Mesenchymal stem cell (in vitro differentiated cells and primary cell): ENCODE data around the gene CNGB1.

Source experiments
- DNase-seq: peaks from one replicate; pipeline ENCODE4 v3.0.0-alpha.2; 2013
- H2AFZ ChIP-seq: one replicate; pipeline ENCODE4 v1.6.1; 2013; ENCODE audit warnings: low read depth, mild to moderate bottlenecking, control low read depth, inconsistent platforms, low read length, moderate library complexity
- H2AK5ac ChIP-seq: 2 replicates; pipeline ENCODE4 v1.6.1; 2013; ENCODE audit warnings: low read length, moderate library complexity, mild to moderate bottlenecking, inconsistent platforms; ENCODE audit not compliant: severe bottlenecking
- H2BK120ac ChIP-seq: one replicate; pipeline ENCODE4 v1.6.1; 2013; ENCODE audit warnings: low read depth, mild to moderate bottlenecking, inconsistent platforms, low read length, moderate library complexity
- H2BK12ac ChIP-seq, 2 experiments: one replicate each; pipeline ENCODE4 v1.6.1; 2013; ENCODE audit warnings: inconsistent platforms in 2 of 2, low read length in 2 of 2, mild to moderate bottlenecking in 2 of 2, moderate library complexity in 2 of 2, control low read depth in 1 of 2
- H2BK15ac ChIP-seq: one replicate; pipeline ENCODE4 v1.6.1; 2013; ENCODE audit warnings: mild to moderate bottlenecking, low read depth, inconsistent platforms; ENCODE audit not compliant: poor library complexity, severe bottlenecking
- H2BK5ac ChIP-seq: 2 replicates; pipeline ENCODE4 v1.6.1; 2013; ENCODE audit warnings: low read depth, mild to moderate bottlenecking, low read length, control low read depth, inconsistent platforms; ENCODE audit not compliant: poor library complexity, severe bottlenecking
- H3K14ac ChIP-seq, 2 experiments: one replicate each; pipeline ENCODE4 v1.6.1; 2013; ENCODE audit warnings: inconsistent platforms in 2 of 2, low read length in 2 of 2, control low read depth in 1 of 2, mild to moderate bottlenecking in 1 of 2, moderate library complexity in 1 of 2
- H3K18ac ChIP-seq, 2 experiments: one replicate each; pipeline ENCODE4 v1.6.1; 2013; ENCODE audit warnings: inconsistent platforms in 2 of 2, low read length in 2 of 2, control low read depth in 1 of 2, low read depth in 1 of 2, mild to moderate bottlenecking in 1 of 2
- H3K23ac ChIP-seq, 2 experiments: one replicate each; pipeline ENCODE4 v1.6.1; 2013; ENCODE audit warnings: inconsistent platforms in 2 of 2, low read length in 2 of 2, mild to moderate bottlenecking in 2 of 2, moderate library complexity in 2 of 2, control low read depth in 1 of 2
- H3K27ac ChIP-seq: 2 replicates; pipeline ENCODE4 v1.5.1; 2013; ENCODE audit warnings: mild to moderate bottlenecking, moderate library complexity, low read length, control low read depth, inconsistent platforms; ENCODE audit not compliant: poor library complexity, severe bottlenecking
- H3K27me3 ChIP-seq, 2 experiments: 2 replicates each; pipeline versions ENCODE4 v1.6.1 to v1.7.0; 2013; ENCODE audit warnings: low read length in 2 of 2, mild to moderate bottlenecking in 2 of 2, moderate library complexity in 2 of 2, control low read depth in 1 of 2, inconsistent platforms in 1 of 2; ENCODE audit not compliant: control insufficient read depth in 1 of 2, insufficient read depth in 1 of 2
- H3K36me3 ChIP-seq, 2 experiments: 2 replicates each; pipeline versions ENCODE4 v1.6.1 to v1.7.0; 2013; ENCODE audit warnings: low read length in 2 of 2, control low read depth in 1 of 2, inconsistent platforms in 1 of 2, low read depth in 1 of 2, mild to moderate bottlenecking in 1 of 2; ENCODE audit not compliant: insufficient read depth in 2 of 2, control insufficient read depth in 1 of 2
- H3K4ac ChIP-seq, 2 experiments: one replicate each; pipeline ENCODE4 v1.6.1; 2013; ENCODE audit warnings: inconsistent platforms in 2 of 2, low read length in 2 of 2, mild to moderate bottlenecking in 2 of 2, moderate library complexity in 2 of 2, control low read depth in 1 of 2, low read depth in 1 of 2
- H3K4me1 ChIP-seq: 2 replicates; pipeline ENCODE4 v1.6.1; 2013; ENCODE audit warnings: low read depth, low read length, control low read depth; ENCODE audit not compliant: control insufficient read depth, insufficient read depth
- H3K4me2 ChIP-seq: 2 replicates; pipeline ENCODE4 v1.6.1; 2013; ENCODE audit warnings: low read length, mild to moderate bottlenecking, inconsistent platforms; ENCODE audit not compliant: poor library complexity, severe bottlenecking
- H3K4me3 ChIP-seq, 2 experiments: 2 replicates each; pipeline versions ENCODE4 v1.5.1 to v1.7.0; 2013; ENCODE audit warnings: low read length in 2 of 2, mild to moderate bottlenecking in 2 of 2, control low read depth in 1 of 2, low read depth in 1 of 2; ENCODE audit not compliant: insufficient read depth in 1 of 2
- H3K79me1 ChIP-seq: replicated peaks from 2 replicates; pipeline ENCODE4 v1.6.1; 2013; ENCODE audit warnings: mild to moderate bottlenecking, control low read depth, low read length, inconsistent platforms; ENCODE audit not compliant: poor library complexity, severe bottlenecking
- H3K9ac ChIP-seq: 2 replicates; pipeline ENCODE4 v1.7.0; 2013; ENCODE audit warnings: mild to moderate bottlenecking, low read length, moderate library complexity
- H3K9me3 ChIP-seq: 2 replicates; pipeline ENCODE4 v1.7.0; 2013; ENCODE audit warnings: mild to moderate bottlenecking, low read length; ENCODE audit not compliant: control insufficient read depth
- H4K8ac ChIP-seq: one replicate; pipeline ENCODE4 v1.6.1; 2013; ENCODE audit warnings: inconsistent platforms, mild to moderate bottlenecking, low read length, moderate library complexity
- H4K91ac ChIP-seq: one replicate; pipeline ENCODE4 v1.6.1; 2013; ENCODE audit warnings: mild to moderate bottlenecking, low read length, inconsistent platforms
- WGBS: methylation state at CpG from one replicate; pipeline ENCODE4 v1.1.7; 2013; ENCODE audit warnings: mixed read lengths; 5-methylcytosine and 5-hydroxymethylcytosine counted together

CNGB1 gene

DNA sequence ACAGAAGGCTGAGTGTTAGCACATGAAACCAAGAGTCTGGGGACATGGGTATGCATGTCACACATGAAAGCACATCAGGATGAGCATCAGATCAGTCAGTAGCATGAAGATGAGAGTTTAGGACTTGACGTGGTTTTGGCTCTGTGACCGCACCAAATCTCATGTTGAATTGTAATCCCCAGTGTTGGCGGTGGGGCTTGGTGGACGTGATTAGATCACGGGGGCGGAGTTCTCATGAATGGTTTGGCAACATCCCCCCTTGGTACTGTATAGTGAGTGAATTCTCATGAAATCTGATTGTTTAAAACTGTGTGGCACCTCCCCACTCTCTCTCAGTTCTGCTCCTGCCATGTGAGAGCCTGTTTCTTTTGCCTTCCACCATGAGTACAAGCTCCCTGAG is 46.4 kb downstream of the CNGB1 start:
- Histone ChIP-seq H3K4me1 (peaks cover 2% of the 10 kb centered on the region), H3K9me3 (no peaks in the 10 kb centered on the region), H3K79me1 (no peaks in the 10 kb centered on the region), H3K27ac (no peak overlapping the region), H2AK5ac (no peak overlapping the region), H3K4me3 (no peak overlapping the region), H3K18ac (no peak overlapping the region), H2BK15ac (no peak overlapping the region), H2BK120ac (no peak overlapping the region), H2BK12ac (no peak overlapping the region), H3K14ac (no peak overlapping the region), H3K4me2 (no peak overlapping the region), H2BK5ac (no peak overlapping the region), H4K8ac (no peak overlapping the region), H4K91ac (peak overlapping the region; percentile 22), H2AFZ (no peak overlapping the region), H3K36me3 (no peaks in the 10 kb centered on the region), H3K4ac (no peak overlapping the region), H3K23ac (no peak overlapping the region), H3K9ac (no peak overlapping the region), H3K27me3 (peaks cover 25 to 88% of the 10 kb centered on the region in 2 experiments)
- no peak for DNase-seq
- 84% methylated on average over 4 of the region's 6 CpGs for WGBS

- H2BK15ac ChIP-seq, result no peak overlapping the region
- no peak overlapping the region for H3K23ac ChIP-seq
- no peak overlapping the region for H2BK12ac ChIP-seq
- H3K9ac ChIP-seq, result no peak overlapping the region
- H2BK120ac ChIP-seq, result no peak overlapping the region
- peaks cover 32 to 88% of the 10 kb centered on the region in 2 experiments for H3K27me3 ChIP-seq
- 97% methylated on average over 2 of the region's 2 CpGs for WGBS
- no peak overlapping the region for H3K4me3 ChIP-seq
- H3K9me3 ChIP-seq, result no peaks in the 10 kb centered on the region
- no peak overlapping the region for H2AK5ac ChIP-seq
- no peak overlapping the region for H3K4ac ChIP-seq
- no peak overlapping the region for H4K91ac ChIP-seq
- H3K4me2 ChIP-seq, result no peak overlapping the region
- H3K36me3 ChIP-seq, result no peaks in the 10 kb centered on the region
- no peak overlapping the region for H2AFZ ChIP-seq
- DNase-seq, result no peak
- H3K4me1 ChIP-seq, result peaks cover 2% of the 10 kb centered on the region
- H3K79me1 ChIP-seq, result no peaks in the 10 kb centered on the region
- no peak overlapping the region for H3K14ac ChIP-seq
- H4K8ac ChIP-seq, result no peak overlapping the region
- H3K27ac ChIP-seq, result no peak overlapping the region
- H2BK5ac ChIP-seq, result no peak overlapping the region
- H3K18ac ChIP-seq, result no peak overlapping the region
Observed at GRCh38 chr16:57923841-57924240, 47.1 kb downstream of the CNGB1 start.

GRCh38 chr16:57923418-57923817 is 47.5 kb downstream of the CNGB1 start:
- H3K9me3 ChIP-seq, result no peaks in the 10 kb centered on the region
- WGBS, result 83% methylated on average over 2 of the region's 2 CpGs
- H3K9ac ChIP-seq, result no peak overlapping the region
- H2AK5ac ChIP-seq, result no peak overlapping the region
- H2BK120ac ChIP-seq, result no peak overlapping the region
- peaks cover 2% of the 10 kb centered on the region for H3K4me1 ChIP-seq
- no peak overlapping the region for H4K8ac ChIP-seq
- H2BK15ac ChIP-seq, result no peak overlapping the region
- H2BK12ac ChIP-seq, result no peak overlapping the region
- no peak overlapping the region for H3K4me3 ChIP-seq
- no peak overlapping the region for H3K23ac ChIP-seq
- no peaks in the 10 kb centered on the region for H3K79me1 ChIP-seq
- no peak overlapping the region for H4K91ac ChIP-seq
- H2AFZ ChIP-seq, result no peak overlapping the region
- no peak overlapping the region for H3K4ac ChIP-seq
- no peak overlapping the region for H2BK5ac ChIP-seq
- H3K27me3 ChIP-seq, result peaks cover 33 to 92% of the 10 kb centered on the region in 2 experiments
- no peak for DNase-seq
- no peak overlapping the region for H3K4me2 ChIP-seq
- H3K14ac ChIP-seq, result no peak overlapping the region
- H3K18ac ChIP-seq, result no peak overlapping the region
- H3K36me3 ChIP-seq, result no peaks in the 10 kb centered on the region
- H3K27ac ChIP-seq, result no peak overlapping the region

DNA sequence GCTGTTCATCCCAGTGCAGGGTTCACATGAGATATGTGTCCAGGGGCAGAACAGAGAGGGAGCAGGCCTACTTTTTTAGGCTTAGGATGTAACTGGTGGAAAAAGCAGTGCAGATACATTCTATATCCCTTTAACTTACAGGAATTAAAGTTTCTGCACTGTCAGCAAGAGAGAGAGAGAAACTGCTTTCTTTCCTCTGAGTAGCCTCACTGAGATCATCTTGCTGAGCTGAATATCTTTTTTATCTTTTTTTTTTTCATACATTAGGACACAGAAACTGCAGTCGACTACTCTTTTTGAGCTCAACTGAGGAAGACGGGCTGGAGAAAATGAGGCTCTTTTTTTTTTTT is 50.1 kb downstream of the CNGB1 start:
- WGBS, result 96% methylated on average over 2 of the region's 2 CpGs
- H2AFZ ChIP-seq, result no peak overlapping the region
- no peaks in the 10 kb centered on the region for H3K9me3 ChIP-seq
- H3K9ac ChIP-seq, result no peak overlapping the region
- no peak overlapping the region for H3K14ac ChIP-seq
- no peak for DNase-seq
- H3K4ac ChIP-seq, result no peak overlapping the region
- H3K23ac ChIP-seq, result no peak overlapping the region
- peaks cover 23 to 89% of the 10 kb centered on the region in 2 experiments for H3K27me3 ChIP-seq
- no peak overlapping the region for H2AK5ac ChIP-seq
- H3K18ac ChIP-seq, result no peak overlapping the region
- H3K4me3 ChIP-seq, result no peak overlapping the region
- no peak overlapping the region for H2BK120ac ChIP-seq
- no peak overlapping the region for H4K91ac ChIP-seq
- H3K4me2 ChIP-seq, result no peak overlapping the region
- H2BK12ac ChIP-seq, result no peak overlapping the region
- H3K4me1 ChIP-seq, result peaks cover 6% of the 10 kb centered on the region
- H2BK15ac ChIP-seq, result no peak overlapping the region
- H2BK5ac ChIP-seq, result no peak overlapping the region
- no peak overlapping the region for H3K27ac ChIP-seq
- H3K79me1 ChIP-seq, result no peaks in the 10 kb centered on the region
- H4K8ac ChIP-seq, result no peak overlapping the region
- no peaks in the 10 kb centered on the region for H3K36me3 ChIP-seq
